A673 (cell line): ENCODE measurements around the gene OR4D9. TPM values are rescaled to one million over a fixed set of nuclear protein-coding genes. Genes with fewer than 3 reads are reported as not detected.

Experiments used
- BruUV-seq: library from RNA; stranded (reverse); fragments of 400-500 nt; replicated peaks from 2 replicates; lab custom pipeline; 2021; lab: Mats Ljungman, UMichigan
- CTCF ChIA-PET: fragments of 300-600 bp; sonication (Branson Sonifier 250); formaldehyde crosslinking; loops from one replicate; lab custom pipeline; 2022; ENCODE audit warnings: antibody characterized with exemption; lab: Charles Lee
- POLR2A ChIA-PET: fragments of 300-600 bp; sonication (Branson Sonifier 250); formaldehyde crosslinking; loops from one replicate; lab custom pipeline; 2022; ENCODE audit warnings: antibody characterized with exemption; ENCODE audit not compliant: low non-redundant PET; lab: Charles Lee
- DNase-seq: peaks from one replicate; pipeline ENCODE4 v3.0.0-alpha.2; 2015; ENCODE audit warnings: low spot score
- H3K27ac ChIP-seq: fragments of 200-600 bp; sonication (generic); 2 replicates; pipeline ENCODE4 v1.5.1; 2016; ENCODE audit warnings: mixed run types, low read depth, mild to moderate bottlenecking, mixed read lengths, antibody characterized with exemption, low read length; ENCODE audit not compliant: poor library complexity, severe bottlenecking
- H3K27me3 ChIP-seq: fragments of 200-600 bp; sonication (generic); replicated peaks from 2 replicates; pipeline ENCODE4 v1.6.1; 2017; ENCODE audit warnings: mixed run types, low read depth, mild to moderate bottlenecking, mixed read lengths, antibody characterized with exemption, low read length; ENCODE audit not compliant: insufficient read depth, poor library complexity
- H3K36me3 ChIP-seq: fragments of 200-600 bp; sonication (generic); 2 replicates; pipeline ENCODE4 v1.6.1; 2016; ENCODE audit warnings: mixed run types, mild to moderate bottlenecking, mixed read lengths, antibody characterized with exemption, low read length; ENCODE audit not compliant: insufficient read depth, poor library complexity, severe bottlenecking
- H3K4me1 ChIP-seq: fragments of 200-600 bp; sonication (generic); 2 replicates; pipeline ENCODE4 v1.6.1; 2017; ENCODE audit warnings: mixed run types, mild to moderate bottlenecking, mixed read lengths, antibody characterized with exemption, low read length; ENCODE audit not compliant: insufficient read depth, poor library complexity, severe bottlenecking
- H3K4me3 ChIP-seq: fragments of 200-600 bp; sonication (generic); 2 replicates; pipeline ENCODE4 v1.5.1; 2016; ENCODE audit warnings: low read depth, mixed run types, mild to moderate bottlenecking, mixed read lengths, low read length; ENCODE audit not compliant: poor library complexity, severe bottlenecking
- H3K9me3 ChIP-seq: fragments of 200-600 bp; sonication (generic); 2 replicates; pipeline ENCODE4 v1.6.1; 2016; ENCODE audit warnings: mixed run types, low read depth, mild to moderate bottlenecking, mixed read lengths, antibody characterized with exemption, low read length; ENCODE audit not compliant: poor library complexity, severe bottlenecking
- EZH2 ChIP-seq: fragments of 200-600 bp; sonication (generic); IDR thresholded peaks from 2 replicates; pipeline ENCODE4 v1.6.1; 2017; ENCODE audit warnings: borderline replicate concordance, low read depth, mild to moderate bottlenecking, mixed read lengths, antibody characterized with exemption, low read length; ENCODE audit not compliant: poor library complexity, severe bottlenecking
- intact Hi-C: fragments of 100-400 bp; cut with micrococcal nuclease; formaldehyde crosslinking; loops from one replicate; pipeline ENCODE4 v1.10.0; 2022; ENCODE audit not compliant: unreplicated experiment
- total RNA-seq: library from RNA; stranded (reverse); gene quantifications from 2 replicates; pipeline ENCODE4 v1.2.3, GENCODE V29; 2021
- TF ChIP-seq, protein P1 (sequence below): fragments of 300-800, 200-600 bp; sonication (generic); conservative IDR thresholded peaks from 2 replicates; pipeline ENCODE4 v1.5.1; 2017; ENCODE audit warnings: low read depth, mild to moderate bottlenecking, antibody characterized with exemption, low read length, moderate library complexity, mixed read lengths

OR4D9 gene
- total RNA-seq, 1 experiment from 2014 or later: not detected

GRCh38 chr11:59475176-59475575 is 36.2 kb upstream of the OR4D9 start:
- CTCF ChIA-PET: no interaction called here
- POLR2A ChIA-PET: no interaction called here

DNA sequence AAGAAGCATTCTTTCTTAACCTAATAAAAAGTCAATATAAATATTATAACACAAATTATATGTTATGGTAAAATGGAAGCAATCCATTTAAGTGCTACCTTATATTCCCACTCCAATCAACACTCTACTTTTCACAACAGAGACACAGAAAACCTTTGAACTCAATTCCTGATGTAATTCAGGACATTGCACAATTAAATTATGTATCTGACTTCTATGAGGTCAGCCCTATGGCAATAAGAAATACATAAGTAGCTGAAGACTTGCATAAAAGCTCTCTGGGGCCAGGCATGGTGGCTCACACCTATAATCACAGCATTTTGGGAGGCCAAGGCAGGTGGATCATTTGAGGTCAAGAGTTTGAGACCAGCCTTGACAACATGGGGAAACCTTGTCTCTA is 31.4 kb upstream of the OR4D9 start:
- TF ChIP-seq EZH2: no peak
- TF ChIP-seq, protein P1, sequence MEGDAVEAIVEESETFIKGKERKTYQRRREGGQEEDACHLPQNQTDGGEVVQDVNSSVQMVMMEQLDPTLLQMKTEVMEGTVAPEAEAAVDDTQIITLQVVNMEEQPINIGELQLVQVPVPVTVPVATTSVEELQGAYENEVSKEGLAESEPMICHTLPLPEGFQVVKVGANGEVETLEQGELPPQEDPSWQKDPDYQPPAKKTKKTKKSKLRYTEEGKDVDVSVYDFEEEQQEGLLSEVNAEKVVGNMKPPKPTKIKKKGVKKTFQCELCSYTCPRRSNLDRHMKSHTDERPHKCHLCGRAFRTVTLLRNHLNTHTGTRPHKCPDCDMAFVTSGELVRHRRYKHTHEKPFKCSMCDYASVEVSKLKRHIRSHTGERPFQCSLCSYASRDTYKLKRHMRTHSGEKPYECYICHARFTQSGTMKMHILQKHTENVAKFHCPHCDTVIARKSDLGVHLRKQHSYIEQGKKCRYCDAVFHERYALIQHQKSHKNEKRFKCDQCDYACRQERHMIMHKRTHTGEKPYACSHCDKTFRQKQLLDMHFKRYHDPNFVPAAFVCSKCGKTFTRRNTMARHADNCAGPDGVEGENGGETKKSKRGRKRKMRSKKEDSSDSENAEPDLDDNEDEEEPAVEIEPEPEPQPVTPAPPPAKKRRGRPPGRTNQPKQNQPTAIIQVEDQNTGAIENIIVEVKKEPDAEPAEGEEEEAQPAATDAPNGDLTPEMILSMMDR: no peak

More at GRCh38 chr11:59475176-59475575, 36.2 kb upstream of the OR4D9 start:
- H3K9me3 ChIP-seq: no peaks in the 10 kb centered on the region
- peaks cover 29% of the 10 kb centered on the region for H3K27me3 ChIP-seq
- no peak for DNase-seq
- no peak overlapping the region for H3K27ac ChIP-seq
- no TSS peak for BruUV-seq
- intact Hi-C loops: no loop called here
- no peaks in the 10 kb centered on the region for H3K4me1 ChIP-seq
- TF ChIP-seq, protein P1: no peak
- TF ChIP-seq EZH2: no peak
- H3K36me3 ChIP-seq: no peaks in the 10 kb centered on the region
- H3K4me3 ChIP-seq: no peak overlapping the region

DNA sequence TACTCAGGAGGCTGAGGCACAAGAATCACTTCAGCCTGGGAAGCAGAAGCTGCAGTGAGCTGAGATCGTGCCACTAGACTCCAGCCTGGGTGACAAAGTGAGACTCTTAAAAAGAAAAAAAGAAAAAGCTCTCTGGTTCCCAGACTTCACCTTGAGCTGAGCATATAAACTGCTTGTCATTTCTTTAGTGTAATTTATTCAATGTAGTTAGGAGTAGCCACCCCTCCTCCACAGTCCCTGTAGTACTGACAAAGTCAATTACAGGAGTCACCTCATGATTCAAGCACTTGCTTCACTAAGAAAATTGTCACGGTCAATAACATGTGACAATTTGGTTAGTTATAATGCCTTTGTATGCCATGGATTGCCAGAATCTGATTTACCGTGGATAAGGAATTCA is 31.0 kb upstream of the OR4D9 start:
- no peaks in the 10 kb centered on the region for H3K9me3 ChIP-seq
- BruUV-seq: no TSS peak
- no peaks in the 10 kb centered on the region for H3K36me3 ChIP-seq
- no peak overlapping the region for H3K27ac ChIP-seq
- H3K4me1 ChIP-seq: no peaks in the 10 kb centered on the region
- no peak overlapping the region for H3K4me3 ChIP-seq
- peaks cover 35% of the 10 kb centered on the region for H3K27me3 ChIP-seq
- TF ChIP-seq, protein P1: no peak
- TF ChIP-seq EZH2: no peak
- ChIA-PET CTCF (no interaction called here), POLR2A (interaction anchor here (0.6 kb wide), 1 partner anchor 308 kb away, joined by 3 read pairs; the partner anchor contains the start of gene DTX4)
- intact Hi-C loops: no loop called here
- DNase-seq: no peak

More for the DNA sequence above, 31.4 kb upstream of the OR4D9 start:
- Histone ChIP-seq H3K4me3 (no peak overlapping the region), H3K36me3 (no peaks in the 10 kb centered on the region), H3K27ac (no peak overlapping the region), H3K9me3 (no peaks in the 10 kb centered on the region), H3K27me3 (peaks cover 35% of the 10 kb centered on the region), H3K4me1 (no peaks in the 10 kb centered on the region)
- POLR2A ChIA-PET: interaction anchor here (0.6 kb wide), 1 partner anchor 308 kb away, joined by 3 read pairs; the partner anchor contains the start of gene DTX4
- intact Hi-C loops: no loop called here
- no TSS peak for BruUV-seq
- no peak for DNase-seq
- CTCF ChIA-PET: no interaction called here
